Measurements from ENCODE around the gene PIGA. TPM values are rescaled to one million over a fixed set of nuclear protein-coding genes. Genes with fewer than 3 reads are reported as not detected.

The PIGA gene
- total RNA-seq (2013) = 29.8 TPM
- polyA plus RNA-seq (10 to 100 TPM in 1 of 3 donors, 1 to 10 TPM in 2; 6.3 to 36.1 (median 6.4) TPM), polyA minus RNA-seq (27.0 TPM in 2 replicates), total RNA-seq (27.5 to 124 (median 76.3) reads per million in 11 experiments)

GRCh38 chrX:15335135-15336022 lies at the start of gene PIGA:
Gene PIGA, minus strand, starts transcription at chrX:15335523. Its CDS starts 3,593 bp downstream, at chrX:15331930.
- H3K4me1 ChIP-seq (ENCODE audit: control insufficient read depth in 1 of 2, insufficient read depth in 2 of 2, low read length in 2 of 2) = peaks cover 4 to 12% of the 10 kb centered on the region in 2 donors

GRCh38 chrX:15384304-15384703 lies 49.0 kb upstream of the PIGA start, which contains the start of gene VEGFD:
Gene VEGFD, minus strand, starts transcription at chrX:15384413. Its CDS starts 467 bp downstream, at chrX:15383946.
- intact Hi-C loops (cut with micrococcal nuclease) = no loop called here
- H4K20me1 ChIP-seq (ENCODE audit: insufficient read depth, low read length) = no peaks in the 10 kb centered on the region
- H3K27me3 ChIP-seq (ENCODE audit: control insufficient read depth in 2 of 2, insufficient read depth in 2 of 2, low read length in 2 of 2) = peaks cover 0 to 43% of the 10 kb centered on the region in 2 donors
- no peaks in the 10 kb centered on the region for H3K9me3 ChIP-seq (replicated peaks in 1 of 2; ENCODE audit: control insufficient read depth in 1 of 2, insufficient read depth in 1 of 2, low read length in 2 of 2)
- H2AFZ ChIP-seq (ENCODE audit: insufficient read depth, low read depth, low read length, poor library complexity, severe bottlenecking) = no peak within 1 kb of the TSS
- TF ChIP-seq, protein P1, sequence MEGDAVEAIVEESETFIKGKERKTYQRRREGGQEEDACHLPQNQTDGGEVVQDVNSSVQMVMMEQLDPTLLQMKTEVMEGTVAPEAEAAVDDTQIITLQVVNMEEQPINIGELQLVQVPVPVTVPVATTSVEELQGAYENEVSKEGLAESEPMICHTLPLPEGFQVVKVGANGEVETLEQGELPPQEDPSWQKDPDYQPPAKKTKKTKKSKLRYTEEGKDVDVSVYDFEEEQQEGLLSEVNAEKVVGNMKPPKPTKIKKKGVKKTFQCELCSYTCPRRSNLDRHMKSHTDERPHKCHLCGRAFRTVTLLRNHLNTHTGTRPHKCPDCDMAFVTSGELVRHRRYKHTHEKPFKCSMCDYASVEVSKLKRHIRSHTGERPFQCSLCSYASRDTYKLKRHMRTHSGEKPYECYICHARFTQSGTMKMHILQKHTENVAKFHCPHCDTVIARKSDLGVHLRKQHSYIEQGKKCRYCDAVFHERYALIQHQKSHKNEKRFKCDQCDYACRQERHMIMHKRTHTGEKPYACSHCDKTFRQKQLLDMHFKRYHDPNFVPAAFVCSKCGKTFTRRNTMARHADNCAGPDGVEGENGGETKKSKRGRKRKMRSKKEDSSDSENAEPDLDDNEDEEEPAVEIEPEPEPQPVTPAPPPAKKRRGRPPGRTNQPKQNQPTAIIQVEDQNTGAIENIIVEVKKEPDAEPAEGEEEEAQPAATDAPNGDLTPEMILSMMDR (IDR thresholded peaks at IDR 0.05) = no peak
- Mint-ChIP-seq H3K9me3 (peaks cover 0 to 2% (median 0%) of the 10 kb centered on the region in 7 donors), H3K4me1 (no peaks in the 10 kb centered on the region), H3K27me3 (ENCODE audit: low read depth in 3 of 3) (peaks cover 0 to 27% (median 2%) of the 10 kb centered on the region in 3 donors), H3K27ac (no peak within 1 kb of the TSS), H3K4me3 (no peak within 1 kb of the TSS), H3K36me3 (no peaks in the 10 kb centered on the region)
- H3K79me2 ChIP-seq (ENCODE audit: insufficient read depth, low read length) = no peaks in the 10 kb centered on the region
- no peak within 1 kb of the TSS for H3K27ac ChIP-seq (ENCODE audit: low read depth in 1 of 2, low read length in 2 of 2)
- H3K36me3 ChIP-seq (replicated peaks in 1 of 2; ENCODE audit: control insufficient read depth in 1 of 2, insufficient read depth in 2 of 2, low read length in 2 of 2) = no peaks in the 10 kb centered on the region
- no peak within 1 kb of the TSS for H3K4me2 ChIP-seq (replicated peaks; ENCODE audit: extremely low read depth, low read length, poor library complexity, severe bottlenecking)
- no peak within 1 kb of the TSS for H3K9ac ChIP-seq (ENCODE audit: insufficient read depth, low read length, poor library complexity, severe bottlenecking)
- H3K4me3 ChIP-seq (replicated peaks in 1 of 3; ENCODE audit: low read depth in 2 of 3, low read length in 3 of 3) = no peak within 1 kb of the TSS
- H3K4me1 ChIP-seq (ENCODE audit: control insufficient read depth in 1 of 2, insufficient read depth in 2 of 2, low read length in 2 of 2) = no peaks in the 10 kb centered on the region
- 100% methylated on average over 1 of the region's 2 CpGs for WGBS (ENCODE audit: insufficient coverage)
- no peak for DNase-seq

More at GRCh38 chrX:15335135-15336022, at the start of gene PIGA:
- peak; percentile 93 to 97 (median 96) for DNase-seq
- intact Hi-C loops (cut with micrococcal nuclease) = loop anchor here (5.0 to 10.0 kb wide), 2 partner anchors 33 to 339 kb away; no protein-coding TSS in a partner anchor
- 0% methylated on average over 29 of the region's 72 CpGs for WGBS (ENCODE audit: insufficient coverage)
- no peaks in the 10 kb centered on the region for H4K20me1 ChIP-seq (ENCODE audit: insufficient read depth, low read length)
- peak within 1 kb of the TSS; percentile 70 to 90 (median 82) for H3K4me3 ChIP-seq (replicated peaks in 1 of 3; ENCODE audit: low read depth in 2 of 3, low read length in 3 of 3)
- H3K4me2 ChIP-seq (replicated peaks; ENCODE audit: extremely low read depth, low read length, poor library complexity, severe bottlenecking) = peak within 1 kb of the TSS; percentile 76
- peaks cover 13 to 15% of the 10 kb centered on the region in 2 donors for H3K36me3 ChIP-seq (replicated peaks in 1 of 2; ENCODE audit: control insufficient read depth in 1 of 2, insufficient read depth in 2 of 2, low read length in 2 of 2)
- peak within 1 kb of the TSS; percentile 94 to 99 (median 96) for H3K27ac Mint-ChIP-seq
- H3K4me3 Mint-ChIP-seq = peak within 1 kb of the TSS; percentile 90 to 92
- peaks cover 9% of the 10 kb centered on the region for H3K4me1 Mint-ChIP-seq
- H3K27ac ChIP-seq (ENCODE audit: low read depth in 1 of 2, low read length in 2 of 2) = peak within 1 kb of the TSS; percentile 87 to 89
- H3K9me3 Mint-ChIP-seq = peaks cover 0 to 11% (median 8%) of the 10 kb centered on the region in 7 donors
- H3K36me3 Mint-ChIP-seq = peaks cover 11 to 21% of the 10 kb centered on the region in 2 donors
- peak within 1 kb of the TSS; percentile 43 for H2AFZ ChIP-seq (ENCODE audit: insufficient read depth, low read depth, low read length, poor library complexity, severe bottlenecking)
- peaks cover 3 to 20% (median 4%) of the 10 kb centered on the region in 3 donors for H3K27me3 Mint-ChIP-seq (ENCODE audit: low read depth in 3 of 3)
- H3K9ac ChIP-seq (ENCODE audit: insufficient read depth, low read length, poor library complexity, severe bottlenecking) = peak within 1 kb of the TSS; percentile 85
- TF ChIP-seq, protein P1 (IDR thresholded peaks at IDR 0.05) = no peak
- H3K27me3 ChIP-seq (ENCODE audit: control insufficient read depth in 2 of 2, insufficient read depth in 2 of 2, low read length in 2 of 2) = peaks cover 0 to 29% of the 10 kb centered on the region in 2 donors
- peaks cover 24% of the 10 kb centered on the region for H3K79me2 ChIP-seq (ENCODE audit: insufficient read depth, low read length)
- H3K9me3 ChIP-seq (replicated peaks in 1 of 2; ENCODE audit: control insufficient read depth in 1 of 2, insufficient read depth in 1 of 2, low read length in 2 of 2) = no peaks in the 10 kb centered on the region

Measured in CD14-positive monocyte (primary cell).